ENCODE measurements around the gene MED12L. TPM values are rescaled to one million over a fixed set of nuclear protein-coding genes. Genes with fewer than 3 reads are reported as not detected.

Gene MED12L
- total and polyA plus RNA-seq, 9 donors = 0.15 to 2.4 (median 0.75) TPM

DNA sequence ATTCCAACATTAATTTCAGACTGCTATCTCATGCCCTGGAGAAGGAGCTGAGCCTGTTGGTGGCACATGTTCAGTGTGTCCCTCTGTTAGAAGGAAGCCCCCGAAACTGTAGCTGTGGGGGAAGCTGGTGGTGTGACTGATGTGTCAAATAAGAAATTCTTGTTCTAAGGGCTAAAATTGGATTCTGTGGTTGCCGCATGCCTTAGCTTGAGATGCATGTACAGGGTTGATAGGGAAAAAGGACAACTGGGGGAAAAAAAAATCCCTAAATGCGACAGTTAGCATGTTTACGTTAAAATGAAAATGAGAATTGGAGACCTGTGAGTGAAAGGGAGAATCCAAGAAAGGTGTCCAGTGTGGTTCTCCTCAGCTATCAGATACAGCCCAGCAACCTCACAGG is 58.6 kb downstream of the MED12L start:
- Histone ChIP-seq H3K27me3 (no peaks in the 10 kb centered on the region), H3K27ac (no peak overlapping the region), H3K9me3 (no peaks in the 10 kb centered on the region), H3K36me3 (no peaks in the 10 kb centered on the region), H3K4me1 (ENCODE audit: insufficient read depth) (no peaks in the 10 kb centered on the region), H3K4me3 (no peak overlapping the region)
- WGBS, 3 donors = 90 to 91% (median 90%) methylated on average over 4 of the region's 4 CpGs
- TF ChIP-seq CTCF (IDR thresholded peaks at IDR 0.05) (no peak), EP300 (IDR thresholded peaks at IDR 0.05) (no peak), POLR2A (IDR thresholded peaks at IDR 0.05) (no peak)
- intact Hi-C loops (cut with DNase I) = loop anchor here in 2 of 4 donors (5.0 to 10.0 kb wide), 4 partner anchors 269 to 422 kb away; no protein-coding TSS in a partner anchor
- no peak for DNase-seq

GRCh38 chr3:151144760-151145159 is 59.3 kb downstream of the MED12L start:
- Histone ChIP-seq H3K36me3 (no peaks in the 10 kb centered on the region), H3K9me3 (no peaks in the 10 kb centered on the region), H3K27me3 (no peaks in the 10 kb centered on the region), H3K4me1 (ENCODE audit: insufficient read depth) (no peaks in the 10 kb centered on the region), H3K27ac (no peak overlapping the region), H3K4me3 (no peak overlapping the region)
- no peak for DNase-seq
- WGBS, 3 donors = 85 to 96% (median 86%) methylated on average over 5 of the region's 5 CpGs
- intact Hi-C loops (cut with DNase I) = loop anchor here (5.0 to 10.0 kb wide), 6 partner anchors 270 to 422 kb away; no protein-coding TSS in a partner anchor
- TF ChIP-seq POLR2A (IDR thresholded peaks at IDR 0.05) (no peak), CTCF (IDR thresholded peaks at IDR 0.05) (no peak), EP300 (IDR thresholded peaks at IDR 0.05) (no peak)

DNA sequence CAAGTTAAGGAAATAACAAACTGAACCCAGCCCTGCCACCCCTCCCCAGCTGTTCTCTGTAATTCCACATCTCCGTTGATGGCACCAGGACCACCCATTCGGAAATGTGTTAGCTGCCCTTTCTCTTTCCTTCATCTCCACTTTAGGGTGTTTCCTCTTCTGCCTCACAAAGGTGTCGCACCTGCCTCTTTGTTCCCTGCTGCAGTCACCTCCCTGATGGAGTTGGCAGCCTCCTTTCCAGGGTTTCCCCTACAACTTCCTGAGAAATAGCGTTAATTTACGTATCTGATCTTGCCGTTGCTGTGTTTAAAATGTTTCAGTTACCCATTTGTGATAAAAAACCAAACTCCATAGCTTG is 60.2 kb downstream of the MED12L start:
- 36 to 39% (median 39%) methylated on average over 6 of the region's 6 CpGs for WGBS, 3 donors
- Histone ChIP-seq H3K4me1 (ENCODE audit: insufficient read depth) (no peaks in the 10 kb centered on the region), H3K4me3 (no peak overlapping the region), H3K36me3 (no peaks in the 10 kb centered on the region), H3K9me3 (no peaks in the 10 kb centered on the region), H3K27ac (no peak overlapping the region), H3K27me3 (no peaks in the 10 kb centered on the region)
- no peak for DNase-seq
- no peak for TF ChIP-seq POLR2A (IDR thresholded peaks at IDR 0.05)
- no peak for TF ChIP-seq CTCF (IDR thresholded peaks at IDR 0.05)
- intact Hi-C loops (cut with DNase I) = loop anchor here in 3 of 4 donors (5.0 to 10.0 kb wide), 6 partner anchors 271 to 423 kb away; no protein-coding TSS in a partner anchor

GRCh38 chr3:151146071-151146730 is 60.7 kb downstream of the MED12L start:
- H3K9me3 ChIP-seq = no peaks in the 10 kb centered on the region
- no peak overlapping the region for H3K4me3 ChIP-seq
- intact Hi-C loops (cut with DNase I) = loop anchor here in 3 of 4 donors (5.0 to 10.0 kb wide), 6 partner anchors 271 to 424 kb away; no protein-coding TSS in a partner anchor
- no peak overlapping the region for H3K27ac ChIP-seq
- H3K4me1 ChIP-seq (ENCODE audit: insufficient read depth) = no peaks in the 10 kb centered on the region
- DNase-seq = peak; percentile 38 to 67 (median 62)
- 8 to 10% (median 9%) methylated on average over 9 of the region's 9 CpGs for WGBS, 3 donors
- no peaks in the 10 kb centered on the region for H3K36me3 ChIP-seq
- TF ChIP-seq EP300 (IDR thresholded peaks at IDR 0.05) = no peak
- no peak for TF ChIP-seq POLR2A (IDR thresholded peaks at IDR 0.05)
- TF ChIP-seq CTCF (IDR thresholded peaks at IDR 0.05) = peak; percentile 54 to 74 (median 65)
- no peaks in the 10 kb centered on the region for H3K27me3 ChIP-seq

Data from ovary (tissue), 9 donors.